Trophoblast cell (in vitro differentiated cells and primary cell): ENCODE measurements around the gene SPATA6L.

Experiments
- DNase-seq, 2 donors: peaks; one replicate each; pipeline ENCODE4 v3.0.0-alpha.2; 2016
- H2AFZ ChIP-seq: 2 replicates; pipeline ENCODE4 v1.6.1; 2013; ENCODE audit warnings: low read length, moderate library complexity, mild to moderate bottlenecking; ENCODE audit not compliant: insufficient read depth, poor library complexity
- H2AK5ac ChIP-seq: 2 replicates; pipeline ENCODE4 v1.6.1; 2013; ENCODE audit warnings: mild to moderate bottlenecking, low read length
- H2BK120ac ChIP-seq: 2 replicates; pipeline ENCODE4 v1.6.1; 2013; ENCODE audit warnings: low read length, mild to moderate bottlenecking, moderate library complexity; ENCODE audit not compliant: insufficient read depth, poor library complexity
- H2BK12ac ChIP-seq: 2 replicates; pipeline ENCODE4 v1.6.1; 2013; ENCODE audit warnings: mild to moderate bottlenecking, low read length, moderate library complexity
- H2BK5ac ChIP-seq: 2 replicates; pipeline ENCODE4 v1.6.1; 2013; ENCODE audit warnings: low read length, low read depth, moderate library complexity, mild to moderate bottlenecking; ENCODE audit not compliant: poor library complexity
- H3K14ac ChIP-seq: 2 replicates; pipeline ENCODE4 v1.6.1; 2013; ENCODE audit warnings: mild to moderate bottlenecking, low read length
- H3K18ac ChIP-seq: 2 replicates; pipeline ENCODE4 v1.6.1; 2013; ENCODE audit warnings: mild to moderate bottlenecking, low read length
- H3K23ac ChIP-seq: 2 replicates; pipeline ENCODE4 v1.6.1; 2013; ENCODE audit warnings: low read length
- H3K27ac ChIP-seq: 2 replicates; pipeline ENCODE4 v1.5.1; 2013; ENCODE audit warnings: low read depth, mild to moderate bottlenecking, inconsistent platforms, low read length, moderate library complexity
- H3K27me3 ChIP-seq: 2 replicates; pipeline ENCODE4 v1.6.1; 2013; ENCODE audit warnings: inconsistent platforms, mild to moderate bottlenecking, low read length, moderate library complexity; ENCODE audit not compliant: insufficient read depth
- H3K36me3 ChIP-seq, 2 experiments: 1 replicate in 1 of 2; 2 replicates in 1 of 2; pipeline ENCODE4 v1.6.1; 2013; ENCODE audit warnings: low read length in 2 of 2, mild to moderate bottlenecking in 2 of 2, moderate library complexity in 1 of 2; ENCODE audit not compliant: insufficient read depth in 2 of 2, control insufficient read depth in 1 of 2
- H3K4ac ChIP-seq: 2 replicates; pipeline ENCODE4 v1.6.1; 2013; ENCODE audit warnings: low read depth, mild to moderate bottlenecking, low read length, moderate library complexity
- H3K4me1 ChIP-seq, 2 experiments: 1 replicate in 1 of 2; 2 replicates in 1 of 2; pipeline ENCODE4 v1.6.1; 2013; ENCODE audit warnings: low read length in 2 of 2, mild to moderate bottlenecking in 2 of 2, moderate library complexity in 1 of 2; ENCODE audit not compliant: insufficient read depth in 2 of 2, control insufficient read depth in 1 of 2
- H3K4me2 ChIP-seq: 2 replicates; pipeline ENCODE4 v1.6.1; 2013; ENCODE audit warnings: inconsistent platforms, mild to moderate bottlenecking, low read length, moderate library complexity
- H3K4me3 ChIP-seq: 2 replicates; pipeline ENCODE4 v1.5.1; 2013; ENCODE audit warnings: mild to moderate bottlenecking, low read depth, low read length, inconsistent platforms
- H3K79me1 ChIP-seq: one replicate; pipeline ENCODE4 v1.6.1; 2013; ENCODE audit warnings: low read length
- H3K79me2 ChIP-seq: 2 replicates; pipeline ENCODE4 v1.6.1; 2013; ENCODE audit warnings: low read length, mild to moderate bottlenecking; ENCODE audit not compliant: control insufficient read depth, insufficient read depth, poor library complexity
- H3K9ac ChIP-seq: 2 replicates; pipeline ENCODE4 v1.6.1; 2013; ENCODE audit warnings: mild to moderate bottlenecking, low read length
- H3K9me3 ChIP-seq: 2 replicates; pipeline ENCODE4 v1.6.1; 2013; ENCODE audit warnings: low read depth, mild to moderate bottlenecking, control low read depth, inconsistent platforms, low read length; ENCODE audit not compliant: insufficient read depth
- H4K12ac ChIP-seq: 2 replicates; pipeline ENCODE4 v1.6.1; 2013; ENCODE audit warnings: low read depth, mild to moderate bottlenecking, low read length, moderate library complexity
- H4K8ac ChIP-seq: 2 replicates; pipeline ENCODE4 v1.6.1; 2013; ENCODE audit warnings: low read depth, mild to moderate bottlenecking, low read length, moderate library complexity
- H4K91ac ChIP-seq: one replicate; pipeline ENCODE4 v1.6.1; 2013; ENCODE audit warnings: low read depth, mild to moderate bottlenecking, low read length, moderate library complexity
- WGBS: extraction: QIAGEN DNeasy Blood & Tissue Kit; methylation state at CpG from one replicate; pipeline ENCODE4 v1.1.7; 2013; ENCODE audit warnings: missing lambda C conversion rate; ENCODE audit not compliant: insufficient read length, insufficient coverage; ENCODE audit errors: extremely low coverage; 5-methylcytosine and 5-hydroxymethylcytosine counted together

Gene SPATA6L

GRCh38 chr9:4553951-4554381 is 112.3 kb downstream of the SPATA6L start:
- Histone ChIP-seq H3K4me2 (no peak overlapping the region), H2BK120ac (no peak overlapping the region), H3K79me2 (no peaks in the 10 kb centered on the region), H3K4me1 (peaks cover 12 to 13% of the 10 kb centered on the region in 2 experiments), H4K91ac (no peak overlapping the region), H3K18ac (no peak overlapping the region), H2AK5ac (no peak overlapping the region), H3K79me1 (peaks cover 2% of the 10 kb centered on the region), H3K27ac (no peak overlapping the region), H3K14ac (no peak overlapping the region), H3K9ac (no peak overlapping the region), H4K12ac (no peak overlapping the region), H3K27me3 (no peaks in the 10 kb centered on the region), H2BK5ac (no peak overlapping the region), H3K4ac (no peak overlapping the region), H4K8ac (no peak overlapping the region), H2AFZ (no peak overlapping the region), H3K9me3 (no peaks in the 10 kb centered on the region), H3K23ac (no peak overlapping the region), H3K36me3 (no peaks in the 10 kb centered on the region), H2BK12ac (no peak overlapping the region), H3K4me3 (no peak overlapping the region)
- no CpG with 5 or more reads among the region's 1 CpG for WGBS
- peak in 1 of 2 donors; percentile 17 for DNase-seq

GRCh38 chr9:4550777-4551484 is 115.3 kb downstream of the SPATA6L start:
- no peak overlapping the region for H3K4me3 ChIP-seq
- H3K4me2 ChIP-seq, result no peak overlapping the region
- peaks cover 2% of the 10 kb centered on the region for H3K9me3 ChIP-seq
- H4K91ac ChIP-seq, result no peak overlapping the region
- H3K18ac ChIP-seq, result no peak overlapping the region
- peak overlapping the region; percentile 18 for H3K27ac ChIP-seq
- H3K14ac ChIP-seq, result no peak overlapping the region
- H3K9ac ChIP-seq, result no peak overlapping the region
- no peak overlapping the region for H2AK5ac ChIP-seq
- H3K4me1 ChIP-seq, result peaks cover 13 to 14% of the 10 kb centered on the region in 2 experiments
- H4K8ac ChIP-seq, result no peak overlapping the region
- no peak overlapping the region for H2BK5ac ChIP-seq
- no peaks in the 10 kb centered on the region for H3K36me3 ChIP-seq
- no peaks in the 10 kb centered on the region for H3K27me3 ChIP-seq
- H3K23ac ChIP-seq, result no peak overlapping the region
- no peaks in the 10 kb centered on the region for H3K79me2 ChIP-seq
- WGBS, result no CpG with 5 or more reads among the region's 4 CpGs
- H2BK120ac ChIP-seq, result no peak overlapping the region
- no peak overlapping the region for H2AFZ ChIP-seq
- no peak overlapping the region for H4K12ac ChIP-seq
- no peak for DNase-seq
- H3K4ac ChIP-seq, result no peak overlapping the region
- no peak overlapping the region for H2BK12ac ChIP-seq
- H3K79me1 ChIP-seq, result peaks cover 2% of the 10 kb centered on the region

- Histone ChIP-seq H3K4ac (no peak overlapping the region), H3K4me3 (no peak overlapping the region), H4K12ac (no peak overlapping the region), H2AFZ (no peak overlapping the region), H3K4me2 (no peak overlapping the region), H4K8ac (no peak overlapping the region), H2AK5ac (no peak overlapping the region), H3K79me1 (peaks cover 2% of the 10 kb centered on the region), H3K79me2 (no peaks in the 10 kb centered on the region), H3K4me1 (peaks cover 14% of the 10 kb centered on the region in 2 experiments), H3K18ac (no peak overlapping the region), H3K9me3 (peaks cover 2% of the 10 kb centered on the region), H2BK5ac (no peak overlapping the region), H3K14ac (no peak overlapping the region), H2BK120ac (peak overlapping the region; percentile 9), H3K9ac (no peak overlapping the region), H3K23ac (no peak overlapping the region), H3K27ac (no peak overlapping the region), H2BK12ac (peak overlapping the region; percentile 21), H3K36me3 (no peaks in the 10 kb centered on the region), H4K91ac (no peak overlapping the region), H3K27me3 (no peaks in the 10 kb centered on the region)
- no CpG with 5 or more reads among the region's 4 CpGs for WGBS
- DNase-seq, result no peak
Measured at GRCh38 chr9:4549751-4550295, 116.5 kb downstream of the SPATA6L start.

- no peaks in the 10 kb centered on the region for H3K36me3 ChIP-seq
- DNase-seq, result peak; percentile 37 to 70
- no peaks in the 10 kb centered on the region for H3K27me3 ChIP-seq
- no peak overlapping the region for H2AFZ ChIP-seq
- no peak overlapping the region for H3K27ac ChIP-seq
- no peak overlapping the region for H3K23ac ChIP-seq
- no peak overlapping the region for H3K4me2 ChIP-seq
- H3K14ac ChIP-seq, result no peak overlapping the region
- H4K12ac ChIP-seq, result no peak overlapping the region
- peaks cover 2% of the 10 kb centered on the region for H3K9me3 ChIP-seq
- H2AK5ac ChIP-seq, result no peak overlapping the region
- no peak overlapping the region for H4K8ac ChIP-seq
- H3K9ac ChIP-seq, result no peak overlapping the region
- peak overlapping the region; percentile 9 for H2BK120ac ChIP-seq
- no CpG with 5 or more reads among the region's 11 CpGs for WGBS
- H2BK5ac ChIP-seq, result no peak overlapping the region
- peak overlapping the region; percentile 58 for H2BK12ac ChIP-seq
- peaks cover 14% of the 10 kb centered on the region in 2 experiments for H3K4me1 ChIP-seq
- peaks cover 2% of the 10 kb centered on the region for H3K79me1 ChIP-seq
- H3K79me2 ChIP-seq, result no peaks in the 10 kb centered on the region
- H3K4ac ChIP-seq, result no peak overlapping the region
- H4K91ac ChIP-seq, result no peak overlapping the region
- no peak overlapping the region for H3K4me3 ChIP-seq
- H3K18ac ChIP-seq, result no peak overlapping the region
Measured at GRCh38 chr9:4548811-4549725, 117.2 kb downstream of the SPATA6L start.
